H1 (cell line): ENCODE results near the gene MTMR2. TPM values are rescaled to one million over a fixed set of nuclear protein-coding genes. Genes with fewer than 3 reads are reported as not detected.

ENCODE experiments used
- CTCF ChIA-PET: fragments of 300-600 bp; sonication (Branson Sonifier 250); formaldehyde crosslinking; loops from one replicate; lab custom pipeline; 2021; ENCODE audit not compliant: partially characterized antibody; lab: Charles Lee
- POLR2A ChIA-PET: fragments of 300-600 bp; sonication (Branson Sonifier 250); formaldehyde crosslinking; loops from one replicate; lab custom pipeline; 2021; ENCODE audit warnings: inconsistent platforms; ENCODE audit not compliant: partially characterized antibody; lab: Charles Lee
- DNase-seq, 2 experiments: peaks; one replicate each; pipeline versions ENCODE4 v3.0.0 to v3.0.0-alpha.2; 2010 to 2022; ENCODE audit warnings: low spot score in 2 of 2, low read depth in 1 of 2, mixed read lengths in 1 of 2
- FAIRE-seq: peaks from 2 replicates; lab custom pipeline; 2011; peaks lifted over from hg19 to GRCh38; lab: Jason Lieb, UNC
- H2AFZ ChIP-seq: 2 replicates; pipeline ENCODE4 v1.8.1; 2012; ENCODE audit warnings: low read length, inconsistent platforms
- H2AK5ac ChIP-seq: 2 replicates; pipeline ENCODE4 v1.6.1; 2013; ENCODE audit warnings: low read depth, low read length
- H2BK120ac ChIP-seq: replicated peaks from 2 replicates; pipeline ENCODE3; 2013; ENCODE audit warnings: low read depth, low read length, inconsistent platforms
- H2BK12ac ChIP-seq: 2 replicates; pipeline ENCODE4 v1.6.1; 2013; ENCODE audit warnings: low read depth, low read length
- H2BK15ac ChIP-seq: 2 replicates; pipeline ENCODE4 v1.6.1; 2013; ENCODE audit warnings: low read length
- H2BK20ac ChIP-seq: 2 replicates; pipeline ENCODE4 v1.6.1; 2013; ENCODE audit warnings: low read length
- H2BK5ac ChIP-seq: 2 replicates; pipeline ENCODE4 v1.6.1; 2013; ENCODE audit warnings: low read depth, low read length
- H3K14ac ChIP-seq: 2 replicates; pipeline ENCODE4 v1.6.1; 2013; ENCODE audit warnings: inconsistent platforms; ENCODE audit not compliant: insufficient read length
- H3K18ac ChIP-seq: 2 replicates; pipeline ENCODE4 v1.6.1; 2013; ENCODE audit warnings: low read length; ENCODE audit errors: extremely low read depth
- H3K23ac ChIP-seq: 2 replicates; pipeline ENCODE4 v1.6.1; 2013; ENCODE audit warnings: inconsistent platforms; ENCODE audit not compliant: insufficient read length
- H3K23me2 ChIP-seq: 2 replicates; pipeline ENCODE4 v1.6.1; 2013; ENCODE audit warnings: low read depth, low read length
- H3K27ac ChIP-seq: 2 replicates; pipeline ENCODE4 v1.6.1; 2011; ENCODE audit warnings: low read depth, low read length, inconsistent platforms
- H3K27me3 ChIP-seq, 4 experiments: replicated peaks in 1 of 4; 1 replicate in 1 of 4; 2 replicates in 3 of 4; pipeline versions ENCODE4 v1.6.1 to v1.8.1; 2011 to 2013; ENCODE audit warnings: low read length in 3 of 4, mild to moderate bottlenecking in 3 of 4, inconsistent platforms in 2 of 4, mixed read lengths in 2 of 4, moderate library complexity in 1 of 4; ENCODE audit not compliant: control insufficient read depth in 3 of 4, insufficient read depth in 3 of 4; ENCODE audit errors: extremely low read depth in 1 of 4
- H3K36me3 ChIP-seq, 4 experiments: 2 replicates each; pipeline versions ENCODE4 v1.6.1 to v1.8.1; 2011 to 2013; ENCODE audit warnings: mild to moderate bottlenecking in 4 of 4, low read length in 3 of 4, moderate library complexity in 2 of 4, control low read depth in 1 of 4, inconsistent platforms in 1 of 4; ENCODE audit not compliant: insufficient read depth in 4 of 4, control insufficient read depth in 2 of 4
- H3K4ac ChIP-seq: replicated peaks from 2 replicates; pipeline ENCODE3; 2013; ENCODE audit warnings: low read length, low read depth, mixed read lengths, inconsistent platforms; ENCODE audit not compliant: insufficient read length
- H3K4me1 ChIP-seq, 4 experiments: replicated peaks in 1 of 4; 1 replicate in 1 of 4; 2 replicates in 3 of 4; pipeline versions ENCODE4 v1.6.1 to v1.8.1; 2011 to 2013; ENCODE audit warnings: low read length in 3 of 4, inconsistent platforms in 2 of 4, mixed read lengths in 1 of 4; ENCODE audit not compliant: insufficient read depth in 4 of 4, control insufficient read depth in 3 of 4
- H3K4me2 ChIP-seq, 2 experiments: 2 replicates each; pipeline versions ENCODE4 v1.6.1 to v1.8.1; 2011 to 2013; ENCODE audit warnings: low read depth in 2 of 2, low read length in 2 of 2, control low read depth in 1 of 2, inconsistent platforms in 1 of 2, mild to moderate bottlenecking in 1 of 2; ENCODE audit not compliant: insufficient read depth in 1 of 2
- H3K4me3 ChIP-seq, 4 experiments: fragments of 200-600, 300-600 bp in 1 of 4; sonication (generic), shearing (Covaris generic), sonication (Bioruptor Twin) in 1 of 4; 2 replicates each; pipeline versions ENCODE4 v1.5.1 to v1.8.1; 2011 to 2016; ENCODE audit warnings: low read length in 4 of 4, low read depth in 3 of 4, control low read depth in 2 of 4, inconsistent platforms in 2 of 4, mild to moderate bottlenecking in 2 of 4, mixed read lengths in 1 of 4, moderate library complexity in 1 of 4; ENCODE audit not compliant: insufficient read depth in 2 of 4; ENCODE audit errors: extremely low read depth in 1 of 4
- H3K56ac ChIP-seq: replicated peaks from 2 replicates; pipeline ENCODE3; 2013; ENCODE audit warnings: low read depth, mild to moderate bottlenecking, mixed read lengths, low read length, inconsistent platforms; ENCODE audit not compliant: insufficient read length
- H3K79me1 ChIP-seq: 2 replicates; pipeline ENCODE4 v1.6.1; 2013; ENCODE audit warnings: low read depth, low read length, control low read depth
- H3K79me2 ChIP-seq, 2 experiments: 2 replicates each; pipeline versions ENCODE4 v1.6.1 to v1.8.1; 2012 to 2013; ENCODE audit warnings: low read length in 2 of 2, mild to moderate bottlenecking in 2 of 2, inconsistent platforms in 1 of 2; ENCODE audit not compliant: insufficient read depth in 2 of 2, control insufficient read depth in 1 of 2
- H3K9ac ChIP-seq, 4 experiments: replicated peaks in 1 of 4; 1 replicate in 1 of 4; 2 replicates in 3 of 4; pipeline versions ENCODE4 v1.6.1 to v1.8.1; 2011 to 2013; ENCODE audit warnings: low read depth in 3 of 4, low read length in 3 of 4, control low read depth in 2 of 4, mild to moderate bottlenecking in 2 of 4, moderate library complexity in 2 of 4, inconsistent platforms in 1 of 4; ENCODE audit errors: extremely low read depth in 1 of 4
- H3K9me3 ChIP-seq, 2 experiments: 2 replicates each; pipeline versions ENCODE4 v1.6.1 to v1.8.1; 2012 to 2013; ENCODE audit warnings: mild to moderate bottlenecking in 2 of 2, moderate library complexity in 2 of 2, control low read depth in 1 of 2, inconsistent platforms in 1 of 2, low read depth in 1 of 2, low read length in 1 of 2, mixed read lengths in 1 of 2; ENCODE audit not compliant: insufficient read depth in 2 of 2
- H4K20me1 ChIP-seq, 2 experiments: replicated peaks in 1 of 2; 2 replicates each; pipeline versions ENCODE3 to v1.8.1; 2011 to 2013; ENCODE audit warnings: inconsistent platforms in 2 of 2, low read length in 2 of 2, mild to moderate bottlenecking in 1 of 2; ENCODE audit not compliant: insufficient read depth in 2 of 2, control insufficient read depth in 1 of 2
- H4K5ac ChIP-seq: 2 replicates; pipeline ENCODE4 v1.6.1; 2013; ENCODE audit warnings: low read length, low read depth, mixed read lengths, inconsistent platforms; ENCODE audit not compliant: insufficient read length
- H4K8ac ChIP-seq: 2 replicates; pipeline ENCODE4 v1.8.0; 2013; ENCODE audit warnings: mild to moderate bottlenecking, moderate library complexity, low read length, inconsistent platforms; ENCODE audit not compliant: insufficient read depth; ENCODE audit errors: extremely low read depth
- H4K91ac ChIP-seq: replicated peaks from 2 replicates; pipeline ENCODE3; 2013; ENCODE audit warnings: low read length, mixed read lengths, inconsistent platforms; ENCODE audit not compliant: insufficient read length
- ATF2 ChIP-seq: IDR thresholded peaks from 2 replicates; pipeline ENCODE4 v1.6.1; 2012; ENCODE audit warnings: low read length, inconsistent platforms
- BACH1 ChIP-seq: IDR thresholded peaks from 2 replicates; pipeline ENCODE4 v1.6.1; 2012; ENCODE audit warnings: low read length, improper control_type of control experiment
- CHD1 ChIP-seq: IDR thresholded peaks from 2 replicates; pipeline ENCODE4 v1.6.1; 2012; ENCODE audit warnings: low read depth, low read length, improper control_type of control experiment
- JUND ChIP-seq: IDR thresholded peaks from 2 replicates; pipeline ENCODE4 v1.6.1; 2011; ENCODE audit warnings: mild to moderate bottlenecking, improper control_type of control experiment, low read length
- KDM4A ChIP-seq: IDR thresholded peaks from one replicate; pipeline ENCODE4 v1.7.1; 2012; ENCODE audit warnings: low read depth, mild to moderate bottlenecking, moderate library complexity, low read length, inconsistent platforms; ENCODE audit not compliant: severe bottlenecking
- SRF ChIP-seq: IDR thresholded peaks from 2 replicates; pipeline ENCODE4 v1.6.1; 2011; ENCODE audit warnings: mild to moderate bottlenecking, low read depth, low read length, moderate library complexity
- polyA plus RNA-seq, 7 experiments: library from polyadenylated mRNA; depleted of rRNA in 3 of 7; stranded (reverse) in 5 of 7; unstranded in 2 of 7; fragments of >200 nt in 5 of 7; fragments of 200-250 nt in 2 of 7; gene quantifications; 1 replicate in 5 of 7; 2 replicates in 1 of 7; 4 replicates in 1 of 7; pipeline versions ENCODE4 v1.2.1 to v1.2.3, GENCODE V29; 2011 to 2013; ENCODE audit warnings: missing spikeins in 2 of 7, mixed read lengths in 2 of 7
- total RNA-seq: library from RNA; stranded (reverse); fragmentation: NEBNext Ultra II Directional; extraction: Animal tissue kit (Norgen Biotek cat#: 25700); gene quantifications from 2 replicates; pipeline ENCODE4 v1.2.1, GENCODE V29; 2021

MTMR2 gene
- total and polyA plus RNA-seq, 2 of the 8 experiments (the other 6 are each of a cell fraction or from before 2014, with no cell fraction given): 16.7 to 52.9 TPM

GRCh38 chr11:95937358-95937757 is 13.5 kb upstream of the MTMR2 start:
- Histone ChIP-seq H4K91ac (no peak overlapping the region), H3K4me2 (no peak overlapping the region), H3K14ac (no peak overlapping the region), H4K5ac (no peak overlapping the region), H2BK12ac (no peak overlapping the region), H2BK5ac (no peak overlapping the region), H3K23ac (no peak overlapping the region)
- POLR2A ChIA-PET: interaction anchor here (1.1 kb wide), 1 partner anchor 14 kb away, joined by 3 read pairs; the partner anchor contains the start of gene MTMR2
- no peak for TF ChIP-seq BACH1
- no peak for TF ChIP-seq KDM4A
- TF ChIP-seq SRF: no peak
- no peak for TF ChIP-seq CHD1
- no peak for TF ChIP-seq ATF2
- TF ChIP-seq JUND: no peak
- TF ChIP-seq, all 59 proteins: peak for 0
- H4K8ac ChIP-seq: no peak overlapping the region
- H3K79me2 ChIP-seq: no peaks in the 10 kb centered on the region
- no peak overlapping the region for H3K9ac ChIP-seq
- H3K79me1 ChIP-seq: no peaks in the 10 kb centered on the region
- no peak overlapping the region for H3K4me3 ChIP-seq
- no peaks in the 10 kb centered on the region; a peak in 1 of 4 replicates for H3K9me3 ChIP-seq
- no peak overlapping the region for H2BK15ac ChIP-seq
- H3K23me2 ChIP-seq: no peaks in the 10 kb centered on the region
- no peak for FAIRE-seq
- no peaks in the 10 kb centered on the region for H4K20me1 ChIP-seq
- H3K18ac ChIP-seq: no peak overlapping the region
- H2BK120ac ChIP-seq: no peak overlapping the region
- no peaks in the 10 kb centered on the region for H3K4me1 ChIP-seq
- no peak overlapping the region for H2AK5ac ChIP-seq
- no peaks in the 10 kb centered on the region for H3K36me3 ChIP-seq
- H3K4ac ChIP-seq: no peak overlapping the region
- H2AFZ ChIP-seq: no peak overlapping the region
- CTCF ChIA-PET: no interaction called here
- no peak overlapping the region for H3K56ac ChIP-seq
- no peak overlapping the region for H2BK20ac ChIP-seq
- H3K27me3 ChIP-seq: no peaks in the 10 kb centered on the region
- H3K27ac ChIP-seq: no peak overlapping the region
- DNase-seq: no peak
